Placental pericyte (primary cell): ENCODE measurements around the gene SNRPD1. TPM values are rescaled to one million over a fixed set of nuclear protein-coding genes. Genes with fewer than 3 reads are reported as not detected.

Experiments used
- small RNA-seq: library from RNA; depleted of rRNA; stranded (forward); fragments of <200 nt; gene quantifications from one replicate; pipeline ENCODE3, GENCODE V24; 2012; ENCODE audit warnings: low replicate concordance
- total RNA-seq: library from RNA; depleted of rRNA; stranded (reverse); fragments of >200 nt; gene quantifications from 2 replicates; pipeline ENCODE4 v1.2.3, GENCODE V29; 2012

The SNRPD1 gene
- 7.9 and 12.3 TPM in 2 replicates for total RNA-seq

GRCh38 chr18:21612125-21613039 is at the start of gene SNRPD1:
SNRPD1 (plus strand) TSS chr18:21612314; CDS start chr18:21612430, 116 bp downstream.

GRCh38 chr18:21600526-21601410 is 11.3 kb upstream of the SNRPD1 start, which contains the start of gene ESCO1:
ESCO1 (minus strand) TSS chr18:21600704; CDS start chr18:21574843, 25,861 bp downstream.

Small RNA genes within 50 kb of the gene (small RNA-seq; reads per million reads assigned to genes)
- gene MIR320C1, result not detected

Other genes starting within 250 kb of the SNRPD1 start
- gene ESCO1, start 11.6 kb upstream of the SNRPD1 start, total RNA-seq, result 12.9 and 14.2 TPM in 2 replicates
- 5.3 and 7.9 TPM in 2 replicates for gene ABHD3, start 92.5 kb downstream of the SNRPD1 start, total RNA-seq
- gene MIB1, start 128.5 kb downstream of the SNRPD1 start, total RNA-seq, result 56.9 and 58.7 TPM in 2 replicates